Measurements from ENCODE around the gene FAF1.

The FAF1 gene

DNA sequence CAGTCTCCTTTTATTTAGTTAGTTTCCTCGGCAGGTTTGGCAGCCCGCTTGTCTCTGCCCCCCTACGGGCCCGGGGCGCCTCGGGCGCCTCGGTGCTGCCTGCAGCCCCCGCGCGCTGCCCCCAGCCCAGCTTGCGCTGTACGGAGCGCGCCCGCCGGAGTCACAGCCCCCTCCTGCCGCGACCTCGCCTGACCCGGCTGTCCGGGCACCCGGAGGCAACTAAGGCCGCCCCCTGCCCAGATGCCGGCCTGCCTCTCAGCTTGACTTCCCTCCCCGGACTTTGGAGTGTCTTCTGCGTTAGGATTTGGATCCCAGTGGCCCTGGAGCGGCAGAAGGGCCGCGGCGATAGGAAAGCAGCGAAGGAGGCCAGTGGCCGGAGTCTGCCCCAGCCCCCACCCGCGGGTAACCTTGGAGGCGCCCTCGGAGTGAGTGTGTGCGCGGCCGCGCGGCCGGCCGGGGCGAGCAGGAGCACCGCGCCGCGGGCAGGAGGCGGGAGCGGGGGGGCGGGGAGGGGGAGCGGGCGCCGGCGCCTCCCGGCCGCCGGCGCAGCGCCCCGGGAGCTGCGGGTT lies 17.6 kb upstream of the FAF1 start:
- DNase-seq = peak; percentile 89

DNA sequence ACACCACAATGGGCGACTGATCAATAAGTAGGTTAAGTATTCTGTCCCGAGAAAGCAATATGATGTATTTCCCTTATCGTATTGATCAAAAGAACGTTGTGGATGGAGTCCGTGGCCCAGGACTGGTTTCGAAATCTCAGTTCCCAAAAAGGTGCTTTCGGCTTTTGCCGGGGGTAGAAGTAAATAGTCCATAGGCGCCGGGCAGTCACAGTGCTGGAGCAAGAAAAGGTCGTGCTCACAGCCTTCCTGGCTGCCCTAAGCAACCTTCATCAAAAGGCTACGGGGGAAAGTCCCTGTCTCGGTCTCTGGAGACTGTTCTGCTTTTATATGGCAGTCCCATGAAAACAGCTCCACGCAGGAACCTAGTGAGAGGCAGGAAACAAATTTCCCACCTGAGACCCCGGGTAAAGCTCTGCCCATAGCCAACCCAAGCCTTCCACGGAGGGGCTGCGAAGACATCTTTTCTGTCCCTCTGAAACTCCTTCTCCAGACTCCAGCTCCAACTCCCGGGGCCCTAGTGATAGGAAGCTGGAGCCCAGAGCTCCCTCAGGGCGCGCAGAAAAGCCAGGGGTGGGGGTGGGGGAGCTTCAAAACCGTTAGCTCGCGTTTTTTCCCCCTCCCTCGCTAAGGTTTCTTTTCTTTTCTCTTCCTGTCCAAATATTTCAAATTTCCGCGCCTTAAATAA lies 17.0 kb upstream of the FAF1 start:
- peak; percentile 78 for DNase-seq

DNA sequence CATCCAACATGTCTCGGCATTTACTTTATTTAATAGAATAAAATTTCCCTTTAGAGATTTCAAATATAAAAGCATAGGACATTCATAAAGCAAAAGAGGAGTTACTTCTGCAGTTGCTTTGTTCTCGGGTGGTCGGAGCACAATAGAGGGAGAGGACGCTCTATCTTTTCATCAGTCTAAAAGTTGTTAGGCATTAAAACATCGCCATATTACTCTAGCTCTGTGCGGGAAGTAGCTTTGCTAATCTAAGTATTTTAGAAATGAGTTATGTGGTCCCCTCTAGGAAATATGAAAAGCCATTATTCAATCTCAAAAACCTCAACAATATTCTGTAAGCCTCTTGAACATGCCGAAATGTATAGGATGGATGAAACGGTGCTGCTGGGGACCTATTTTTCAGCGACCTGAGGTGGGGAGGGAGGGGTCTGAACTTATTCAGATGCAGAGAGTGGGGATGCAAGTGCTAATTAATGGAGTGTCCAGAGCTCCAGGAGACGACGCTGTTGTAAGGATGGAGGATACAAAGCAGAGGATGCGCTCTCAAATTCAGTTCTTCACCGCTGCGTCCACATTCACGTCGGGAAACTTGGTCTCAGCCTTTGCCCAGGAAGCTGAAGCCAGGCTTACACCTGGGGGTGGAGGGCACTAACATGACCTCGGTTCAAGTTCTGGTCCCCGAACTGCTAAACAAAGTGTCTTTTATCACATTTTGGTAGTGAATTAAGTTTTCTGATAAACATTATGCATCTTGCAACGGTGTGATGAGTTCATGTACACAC lies 16.2 kb upstream of the FAF1 start:
- no peak for DNase-seq

DNA sequence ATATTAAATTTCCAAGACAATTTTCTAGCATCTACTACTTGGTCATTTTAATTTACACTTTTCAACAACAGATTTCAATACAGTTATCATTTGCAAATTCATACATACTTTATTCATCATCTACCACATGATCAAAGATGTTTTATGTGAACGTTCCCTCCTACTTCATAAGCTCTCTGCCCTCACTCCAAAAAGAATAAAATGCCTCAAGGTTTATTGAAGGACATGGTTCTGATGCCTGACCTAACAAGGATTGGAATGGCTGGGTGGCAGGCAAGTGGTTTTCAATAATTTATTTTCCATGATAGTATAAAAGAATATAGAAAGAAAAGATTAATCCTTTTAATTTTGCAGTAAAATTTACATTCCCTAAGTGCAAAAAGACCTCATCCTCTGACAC lies 15.4 kb upstream of the FAF1 start:
- no peak for DNase-seq

GRCh38 chr1:50974618-50974935 lies 14.5 kb upstream of the FAF1 start:
- no peak for DNase-seq

DNA sequence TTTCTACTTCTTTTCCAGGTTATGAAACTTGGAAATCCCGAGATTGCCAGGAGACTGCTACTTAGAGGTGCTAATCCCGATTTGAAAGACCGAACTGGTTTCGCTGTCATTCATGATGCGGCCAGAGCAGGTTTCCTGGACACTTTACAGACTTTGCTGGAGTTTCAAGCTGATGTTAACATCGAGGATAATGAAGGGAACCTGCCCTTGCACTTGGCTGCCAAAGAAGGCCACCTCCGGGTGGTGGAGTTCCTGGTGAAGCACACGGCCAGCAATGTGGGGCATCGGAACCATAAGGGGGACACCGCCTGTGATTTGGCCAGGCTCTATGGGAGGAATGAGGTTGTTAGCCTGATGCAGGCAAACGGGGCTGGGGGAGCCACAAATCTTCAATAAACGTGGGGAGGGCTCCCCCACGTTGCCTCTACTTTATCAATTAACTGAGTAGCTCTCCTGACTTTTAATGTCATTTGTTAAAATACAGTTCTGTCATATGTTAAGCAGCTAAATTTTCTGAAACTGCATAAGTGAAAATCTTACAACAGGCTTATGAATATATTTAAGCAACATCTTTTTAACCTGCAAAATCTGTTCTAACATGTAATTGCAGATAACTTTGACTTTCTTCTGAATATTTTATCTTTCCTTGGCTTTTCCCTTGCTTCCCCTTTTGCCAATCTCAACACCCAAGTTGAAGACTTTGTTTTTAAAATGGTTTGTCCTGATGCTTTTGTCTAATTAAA lies 14.0 kb upstream of the FAF1 start:
- no peak for DNase-seq

- DNase-seq = no peak
Observed at GRCh38 chr1:50973255-50973654, 13.2 kb upstream of the FAF1 start.

GRCh38 chr1:50972766-50973165 lies 12.7 kb upstream of the FAF1 start:
- no peak for DNase-seq

DNA sequence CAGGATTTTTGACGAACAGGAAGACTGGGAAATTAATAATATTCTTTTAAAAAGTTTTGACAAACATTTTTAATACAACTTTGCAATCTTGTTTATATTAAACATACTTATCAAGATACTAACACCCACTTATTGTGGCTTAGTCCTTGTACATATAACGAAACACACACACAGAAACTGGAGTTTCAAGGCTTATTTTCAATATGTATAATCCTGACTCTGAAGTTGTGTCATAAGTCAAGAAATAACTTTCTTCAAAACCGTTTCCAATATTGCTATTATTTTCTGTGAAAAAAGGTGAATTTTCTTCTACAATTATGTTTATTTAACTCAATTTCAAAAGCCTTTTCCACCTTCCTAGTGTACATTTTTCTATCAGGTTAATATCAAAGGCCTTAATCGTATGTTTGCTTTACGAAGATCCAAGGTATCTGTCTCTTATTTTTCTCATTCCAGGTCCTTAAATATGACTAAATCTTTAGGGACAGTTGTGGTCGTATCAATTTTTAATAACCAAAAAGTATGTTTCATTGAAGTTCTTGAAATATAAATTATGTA lies 11.8 kb upstream of the FAF1 start:
- DNase-seq = no peak

- DNase-seq = no peak
Observed at GRCh38 chr1:50970931-50971582, 11.0 kb upstream of the FAF1 start.

DNA sequence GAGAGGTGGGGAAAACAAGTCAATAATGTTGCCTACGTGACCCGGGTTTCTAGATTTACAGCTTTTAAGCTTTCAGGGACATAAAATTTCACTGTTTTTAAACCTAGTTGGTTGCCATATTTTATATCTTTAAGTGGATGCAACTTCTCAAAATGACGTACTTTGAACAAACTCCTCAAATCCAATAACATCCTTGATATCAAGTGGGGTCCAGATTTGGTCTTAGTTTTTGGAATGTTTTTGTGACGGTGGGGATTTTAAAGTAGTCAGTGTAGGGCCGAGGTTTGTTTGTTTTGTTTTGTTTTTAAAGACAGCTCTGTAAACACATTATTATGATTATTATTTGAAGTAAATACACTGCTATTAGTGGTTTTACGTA lies 10.4 kb upstream of the FAF1 start:
- no peak for DNase-seq

GRCh38 chr1:50969611-50970508 lies 9.8 kb upstream of the FAF1 start, which contains the start of gene CDKN2C:
Gene CDKN2C, plus strand, starts transcription at chr1:50970245. Its CDS starts 124 bp downstream, at chr1:50970369.
- peak; percentile 90 for DNase-seq

GRCh38 chr1:50968821-50969610 lies 8.9 kb upstream of the FAF1 start:
- peak; percentile 91 for DNase-seq

GRCh38 chr1:50968158-50968820 lies 8.2 kb upstream of the FAF1 start:
- DNase-seq = peak; percentile 99

- peak; percentile 48 for DNase-seq
Observed at GRCh38 chr1:50967416-50968157, 7.5 kb upstream of the FAF1 start.

DNA sequence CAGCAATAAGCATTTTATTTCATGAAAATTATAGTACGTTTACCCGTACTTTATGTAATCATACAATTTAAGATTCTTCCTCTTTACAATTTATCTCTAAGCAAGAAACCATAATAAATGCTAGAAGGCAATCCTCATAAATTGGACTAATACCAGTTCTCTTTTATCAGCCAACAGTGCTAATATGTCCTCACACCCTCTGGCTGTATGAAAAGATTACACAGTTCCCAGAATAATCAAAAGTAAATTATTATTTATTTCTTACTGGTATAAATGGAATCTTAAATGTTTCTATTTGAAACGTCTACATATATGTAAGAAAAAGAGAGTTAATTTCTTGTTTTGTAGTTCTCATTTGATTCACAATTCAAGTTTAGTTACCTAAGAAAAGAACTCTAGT lies 6.9 kb upstream of the FAF1 start:
- DNase-seq = no peak

DNA sequence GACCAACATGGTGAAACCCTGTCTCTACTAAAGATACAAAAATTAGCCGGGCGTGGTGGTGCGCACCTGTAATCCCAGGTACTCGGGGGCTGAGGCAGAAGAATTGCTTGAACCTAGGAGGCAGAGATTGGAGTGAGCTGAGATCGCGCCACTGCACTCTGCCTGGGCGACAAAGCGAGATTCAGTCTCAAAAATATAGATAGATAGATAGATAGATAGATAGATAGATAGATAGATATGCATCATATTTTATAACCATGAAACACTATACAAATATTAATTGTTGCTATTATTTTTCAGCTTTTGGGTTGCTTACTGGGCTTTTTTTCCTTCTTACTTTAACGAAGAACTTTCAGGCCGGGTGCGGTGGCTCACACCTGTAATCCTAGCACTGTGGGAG lies 4.8 kb upstream of the FAF1 start:
- no peak for DNase-seq

DNA sequence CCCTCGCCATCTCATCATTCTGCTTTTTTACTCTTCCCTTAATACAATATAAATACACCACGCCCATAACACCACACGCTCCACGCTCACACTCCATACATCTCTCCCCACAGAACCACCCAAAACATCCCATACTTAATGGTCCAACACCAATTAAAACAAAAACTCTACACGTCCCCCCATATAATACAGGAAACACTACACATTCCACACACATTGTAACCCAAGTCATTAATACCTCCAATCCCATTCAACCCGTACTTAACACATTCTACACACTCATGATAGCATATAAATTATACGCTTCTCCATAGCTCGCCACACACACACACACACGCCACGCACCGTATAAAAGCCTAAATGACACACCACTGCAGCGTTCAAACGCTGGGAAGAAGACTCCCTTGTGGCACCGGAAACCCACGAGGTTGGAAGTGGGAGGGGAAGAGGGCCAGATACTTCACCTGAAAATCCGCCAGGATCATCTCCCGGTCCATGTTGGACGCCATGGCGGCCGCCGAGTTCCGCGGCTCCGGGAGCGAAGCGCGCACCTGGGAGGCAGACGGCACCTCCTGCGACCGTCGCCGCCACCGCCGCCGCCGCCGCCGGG lies 659 bp downstream of the FAF1 start:
- peak; percentile 87 for DNase-seq

GRCh38 chr1:50955116-50955515 lies 5.0 kb downstream of the FAF1 start:
- no peak for DNase-seq
